WTC11 (cell line): Measurements from ENCODE around the gene XPO6. TPM values are rescaled to one million over a fixed set of nuclear protein-coding genes. Genes with fewer than 3 reads are reported as not detected.
"Not testable (repeated sequence)": the region's sequence is repeated elsewhere in the genome, so short reads cannot be mapped to it uniquely, and the experiment has no call there.

Source experiments
- ATAC-seq: fragments of 200-7000 bp; cut with Tn5 transposase; 2 replicates; pipeline ENCODE4 v1.10.0; 2021; ENCODE audit warnings: mild to moderate bottlenecking, moderate library complexity
- CTCF ChIA-PET: fragments of 300-600 bp; sonication (Branson Sonifier 250); formaldehyde crosslinking; loops from one replicate; lab custom pipeline; 2021; ENCODE audit warnings: antibody characterized with exemption; lab: Charles Lee
- POLR2A ChIA-PET: fragments of 350-600 bp; sonication (Branson Sonifier 250); formaldehyde crosslinking; loops from one replicate; lab custom pipeline; 2021; ENCODE audit warnings: antibody characterized with exemption; lab: Charles Lee
- DNase-seq: peaks from one replicate; pipeline ENCODE4 v3.0.0; 2021; ENCODE audit warnings: low spot score
- H3K27ac Mint-ChIP-seq: 2 replicates; pipeline ENCODE4 v1.8.0; 2021; ENCODE audit warnings: mixed read lengths
- H3K27me3 Mint-ChIP-seq: 2 replicates; pipeline ENCODE4 v1.8.0; 2021; ENCODE audit warnings: low read depth, mild to moderate bottlenecking, moderate library complexity, mixed read lengths
- H3K36me3 Mint-ChIP-seq: 2 replicates; pipeline ENCODE4 v1.8.0; 2021; ENCODE audit warnings: mixed read lengths
- H3K4me1 Mint-ChIP-seq: 2 replicates; pipeline ENCODE4 v1.8.0; 2022; ENCODE audit warnings: mixed read lengths
- H3K4me3 Mint-ChIP-seq: 2 replicates; pipeline ENCODE4 v1.8.0; 2021; ENCODE audit warnings: mild to moderate bottlenecking, moderate library complexity, mixed read lengths
- H3K9me3 Mint-ChIP-seq: 2 replicates; pipeline ENCODE4 v1.8.0; 2021; ENCODE audit warnings: mixed read lengths
- ELF4 ChIP-seq: sonication (generic); formaldehyde crosslinking; IDR thresholded peaks from 2 replicates; pipeline ENCODE4 v1.8.1; 2022; ENCODE audit warnings: low read depth, mild to moderate bottlenecking, moderate library complexity, missing genetic modification reagents
- ESRRA ChIP-seq: sonication (generic); formaldehyde crosslinking; IDR thresholded peaks from 2 replicates; pipeline ENCODE4 v1.8.1; 2022; ENCODE audit warnings: mild to moderate bottlenecking, missing genetic modification reagents, borderline replicate concordance
- MYBL2 ChIP-seq: sonication (generic); formaldehyde crosslinking; IDR thresholded peaks from 2 replicates; pipeline ENCODE4 v1.8.1; 2023; ENCODE audit warnings: mild to moderate bottlenecking, moderate library complexity, missing genetic modification reagents
- PRRX2 ChIP-seq: fragments of 250-450 bp; sonication (Bioruptor Pico); IDR thresholded peaks from 2 replicates; pipeline ENCODE4 v1.8.0; 2021; ENCODE audit warnings: mild to moderate bottlenecking
- TEAD1 ChIP-seq: sonication (generic); formaldehyde crosslinking; IDR thresholded peaks from 2 replicates; pipeline ENCODE4 v1.8.0; 2022; ENCODE audit warnings: mild to moderate bottlenecking, missing genetic modification reagents
- TP53 ChIP-seq: sonication (generic); formaldehyde crosslinking; IDR thresholded peaks from 2 replicates; pipeline ENCODE4 v1.8.1; 2023; ENCODE audit warnings: mild to moderate bottlenecking, missing genetic modification reagents
- total RNA-seq: library from RNA; stranded (reverse); gene quantifications from 3 replicates; pipeline ENCODE4 v1.2.3, GENCODE V29; 2021
- TF ChIP-seq, protein P1 (sequence below): sonication (generic); formaldehyde crosslinking; IDR thresholded peaks from 2 replicates; pipeline ENCODE4 v1.8.0; 2022; ENCODE audit warnings: mild to moderate bottlenecking, missing genetic modification reagents
- TF ChIP-seq, protein P2 (sequence below): sonication (generic); formaldehyde crosslinking; IDR thresholded peaks from 2 replicates; pipeline ENCODE4 v1.8.1; 2023; ENCODE audit warnings: mild to moderate bottlenecking, missing genetic modification reagents, moderate library complexity
- TF ChIP-seq, protein P3 (sequence below): sonication (generic); formaldehyde crosslinking; conservative IDR thresholded peaks from 2 replicates; pipeline ENCODE4 v1.8.1; 2022; ENCODE audit warnings: mild to moderate bottlenecking, missing genetic modification reagents
- TF ChIP-seq, protein P4 (sequence below): sonication (generic); formaldehyde crosslinking; IDR thresholded peaks from 2 replicates; pipeline ENCODE4 v1.8.0; 2022; ENCODE audit warnings: mild to moderate bottlenecking, missing genetic modification reagents
- TF ChIP-seq, protein P5 (sequence below): fragments of 250-450 bp; sonication (Bioruptor Pico); IDR thresholded peaks from 2 replicates; pipeline ENCODE4 v2.1.2; 2022; ENCODE audit warnings: mild to moderate bottlenecking, moderate library complexity
- TF ChIP-seq, protein P6 (sequence below): sonication (generic); formaldehyde crosslinking; IDR thresholded peaks from 2 replicates; pipeline ENCODE4 v1.8.1; 2023; ENCODE audit warnings: mild to moderate bottlenecking, missing genetic modification reagents, borderline replicate concordance
- TF ChIP-seq, protein P7 (sequence below): sonication (generic); formaldehyde crosslinking; IDR thresholded peaks from 2 replicates; pipeline ENCODE4 v1.8.1; 2022; ENCODE audit warnings: mild to moderate bottlenecking, missing genetic modification reagents, moderate library complexity, borderline replicate concordance

Gene XPO6
- total RNA-seq, 1 experiment from 2014 or later: 160 TPM

DNA sequence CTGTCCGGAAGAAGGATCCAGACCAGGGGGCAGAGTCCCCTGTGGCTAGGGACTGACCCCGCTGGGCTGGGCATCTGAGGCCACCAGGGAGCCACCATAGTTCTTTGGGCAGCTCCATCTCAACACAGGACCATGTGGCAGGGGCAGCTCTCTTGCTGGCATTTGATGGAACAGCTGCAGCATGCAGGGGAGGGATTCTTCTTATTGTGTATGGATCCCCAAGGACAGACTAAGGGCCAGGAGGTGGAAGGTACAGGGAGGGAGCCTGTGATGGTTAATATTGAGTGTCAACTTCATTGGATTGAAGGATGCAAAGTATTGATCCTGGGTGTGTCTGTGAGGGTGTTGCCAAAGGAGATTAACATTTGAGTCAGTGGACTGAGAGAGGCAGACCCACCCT lies 37.7 kb upstream of the XPO6 start:
- DNase-seq, H3K9me3 Mint-ChIP-seq, POLR2A ChIA-PET, H3K27me3 Mint-ChIP-seq, ATAC-seq, H3K27ac Mint-ChIP-seq, CTCF ChIA-PET, H3K36me3 Mint-ChIP-seq, H3K4me3 Mint-ChIP-seq: not testable (repeated sequence)
- H3K4me1 Mint-ChIP-seq: peaks cover 31% of the 10 kb centered on the region

DNA sequence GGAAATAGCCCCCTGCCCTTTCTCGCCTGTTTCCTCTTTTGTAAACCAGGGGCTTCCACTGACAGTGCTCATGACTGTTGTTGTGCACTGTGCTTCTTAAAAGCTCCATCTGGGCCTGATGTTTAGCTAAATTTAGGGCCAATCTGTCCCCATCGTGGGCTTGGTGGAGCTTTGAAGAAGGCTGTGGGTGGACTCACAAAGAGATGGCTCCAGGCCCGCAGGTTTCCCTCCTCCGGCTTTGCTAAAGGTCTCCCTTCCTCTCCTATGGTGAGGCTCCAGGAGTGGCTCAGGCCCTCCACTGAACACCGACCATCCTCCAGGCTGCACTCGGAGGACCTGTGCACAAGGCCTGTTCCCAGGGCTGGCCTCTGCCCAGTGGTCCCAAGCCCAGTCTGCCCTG lies 30.2 kb upstream of the XPO6 start:
- Mint-ChIP-seq H3K36me3 (peaks cover 2% of the 10 kb centered on the region; the same call in 1 of the 2 replicates), H3K9me3 (peaks cover 15% of the 10 kb centered on the region), H3K4me3 (no peak overlapping the region), H3K27me3 (peaks cover 7% of the 10 kb centered on the region), H3K27ac (no peak overlapping the region), H3K4me1 (no peaks in the 10 kb centered on the region)
- TF ChIP-seq, protein P1, sequence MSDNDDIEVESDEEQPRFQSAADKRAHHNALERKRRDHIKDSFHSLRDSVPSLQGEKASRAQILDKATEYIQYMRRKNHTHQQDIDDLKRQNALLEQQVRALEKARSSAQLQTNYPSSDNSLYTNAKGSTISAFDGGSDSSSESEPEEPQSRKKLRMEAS (CRISPR knock-in tag): no peak
- CTCF ChIA-PET: interaction anchor here (1.7 kb wide), 1 partner anchor 80 kb away, joined by 5 read pairs; no protein-coding TSS in a partner anchor
- DNase-seq (no peak), ATAC-seq (no peak)
- POLR2A ChIA-PET: no interaction called here

DNA sequence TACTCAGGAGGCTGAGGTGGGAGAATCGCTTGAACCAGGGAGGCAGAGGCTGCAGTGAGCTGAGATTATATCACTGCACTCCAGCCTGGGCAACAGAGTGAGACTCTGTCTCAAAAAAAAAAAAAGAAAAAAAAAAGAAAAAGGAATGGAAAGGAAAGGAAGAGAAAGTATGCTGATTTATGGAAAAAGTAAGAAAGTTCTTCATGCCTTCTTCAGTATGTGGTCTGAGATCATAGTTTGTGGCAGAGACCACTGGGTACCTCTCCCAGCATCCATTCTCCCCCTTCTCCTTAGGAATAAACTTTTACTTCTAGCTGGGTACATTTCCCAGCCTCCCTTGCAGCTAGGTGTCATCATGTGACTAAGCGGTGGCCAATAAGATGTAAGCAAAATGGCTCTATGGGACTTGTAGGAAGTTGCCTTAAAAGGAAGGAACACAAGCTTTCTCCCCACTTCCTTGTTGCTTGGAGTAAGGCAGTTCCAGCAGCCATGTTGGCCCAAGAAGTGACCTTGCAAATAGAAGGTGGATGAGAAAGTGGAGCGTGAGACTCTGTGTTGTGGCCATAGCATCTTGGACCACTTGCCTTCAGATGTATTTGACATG lies 26.1 kb upstream of the XPO6 start:
- ATAC-seq (no peak), DNase-seq (no peak)
- Mint-ChIP-seq H3K36me3 (peaks cover 2% of the 10 kb centered on the region; the same call in 1 of the 2 replicates), H3K27me3 (peaks cover 7% of the 10 kb centered on the region), H3K9me3 (peaks cover 26% of the 10 kb centered on the region), H3K4me1 (no peaks in the 10 kb centered on the region), H3K27ac (no peak overlapping the region), H3K4me3 (no peak overlapping the region)
- CTCF ChIA-PET: interaction anchor here (0.6 to 1.4 kb wide), 3 partner anchors 20 to 40 kb away, joined by 3 read pairs; no protein-coding TSS in a partner anchor
- TF ChIP-seq, protein P2, sequence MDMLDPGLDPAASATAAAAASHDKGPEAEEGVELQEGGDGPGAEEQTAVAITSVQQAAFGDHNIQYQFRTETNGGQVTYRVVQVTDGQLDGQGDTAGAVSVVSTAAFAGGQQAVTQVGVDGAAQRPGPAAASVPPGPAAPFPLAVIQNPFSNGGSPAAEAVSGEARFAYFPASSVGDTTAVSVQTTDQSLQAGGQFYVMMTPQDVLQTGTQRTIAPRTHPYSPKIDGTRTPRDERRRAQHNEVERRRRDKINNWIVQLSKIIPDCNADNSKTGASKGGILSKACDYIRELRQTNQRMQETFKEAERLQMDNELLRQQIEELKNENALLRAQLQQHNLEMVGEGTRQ: peak; percentile 70
- TF ChIP-seq ELF4 (CRISPR knock-in tag) (no peak), ESRRA (CRISPR knock-in tag) (no peak)
- TF ChIP-seq, protein P3, sequence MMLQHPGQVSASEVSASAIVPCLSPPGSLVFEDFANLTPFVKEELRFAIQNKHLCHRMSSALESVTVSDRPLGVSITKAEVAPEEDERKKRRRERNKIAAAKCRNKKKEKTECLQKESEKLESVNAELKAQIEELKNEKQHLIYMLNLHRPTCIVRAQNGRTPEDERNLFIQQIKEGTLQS (CRISPR knock-in tag): no peak
- TF ChIP-seq, protein P4, sequence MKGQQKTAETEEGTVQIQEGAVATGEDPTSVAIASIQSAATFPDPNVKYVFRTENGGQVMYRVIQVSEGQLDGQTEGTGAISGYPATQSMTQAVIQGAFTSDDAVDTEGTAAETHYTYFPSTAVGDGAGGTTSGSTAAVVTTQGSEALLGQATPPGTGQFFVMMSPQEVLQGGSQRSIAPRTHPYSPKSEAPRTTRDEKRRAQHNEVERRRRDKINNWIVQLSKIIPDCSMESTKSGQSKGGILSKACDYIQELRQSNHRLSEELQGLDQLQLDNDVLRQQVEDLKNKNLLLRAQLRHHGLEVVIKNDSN (CRISPR knock-in tag): peak; percentile 58; the same call in 1 of the 2 replicates
- POLR2A ChIA-PET: no interaction called here

DNA sequence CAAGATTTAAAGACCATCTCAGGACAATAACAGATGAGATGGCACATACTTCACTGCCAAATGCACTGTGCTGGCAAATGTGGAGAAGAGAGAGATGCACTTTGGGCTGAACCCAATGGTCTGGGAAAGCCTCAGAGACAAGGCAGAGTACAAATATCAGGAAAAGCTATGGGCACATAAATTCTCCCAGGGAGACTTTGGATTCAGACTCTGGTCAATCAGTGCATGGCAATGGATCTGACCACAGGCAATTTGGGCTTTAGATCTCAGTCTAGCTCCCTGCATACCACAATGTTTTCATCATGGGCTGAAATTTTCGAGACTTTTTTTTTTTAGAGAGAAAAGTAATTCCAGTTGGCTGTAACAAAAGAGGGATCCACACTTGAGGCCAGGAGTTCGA lies 20.0 kb upstream of the XPO6 start:
- ChIA-PET POLR2A (no interaction called here), CTCF (interaction anchor here (0.6 kb wide), 1 partner anchor 85 kb away, joined by 3 read pairs; no protein-coding TSS in a partner anchor)
- no peak overlapping the region for H3K27ac Mint-ChIP-seq
- no peak overlapping the region for H3K4me3 Mint-ChIP-seq
- DNase-seq (no peak), ATAC-seq (no peak)
- no peaks in the 10 kb centered on the region for H3K27me3 Mint-ChIP-seq
- no peaks in the 10 kb centered on the region for H3K4me1 Mint-ChIP-seq
- TF ChIP-seq TEAD1 (no peak), MYBL2 (CRISPR knock-in tag) (no peak), ELF4 (CRISPR knock-in tag) (no peak), PRRX2 (CRISPR knock-in tag) (no peak), TP53 (CRISPR knock-in tag) (no peak)
- TF ChIP-seq, protein P5, sequence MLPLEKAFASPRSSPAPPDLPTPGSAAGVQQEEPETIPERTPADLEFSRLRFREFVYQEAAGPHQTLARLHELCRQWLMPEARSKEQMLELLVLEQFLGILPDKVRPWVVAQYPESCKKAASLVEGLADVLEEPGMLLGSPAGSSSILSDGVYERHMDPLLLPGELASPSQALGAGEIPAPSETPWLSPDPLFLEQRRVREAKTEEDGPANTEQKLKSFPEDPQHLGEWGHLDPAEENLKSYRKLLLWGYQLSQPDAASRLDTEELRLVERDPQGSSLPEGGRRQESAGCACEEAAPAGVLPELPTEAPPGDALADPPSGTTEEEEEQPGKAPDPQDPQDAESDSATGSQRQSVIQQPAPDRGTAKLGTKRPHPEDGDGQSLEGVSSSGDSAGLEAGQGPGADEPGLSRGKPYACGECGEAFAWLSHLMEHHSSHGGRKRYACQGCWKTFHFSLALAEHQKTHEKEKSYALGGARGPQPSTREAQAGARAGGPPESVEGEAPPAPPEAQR (CRISPR knock-in tag): no peak
- TF ChIP-seq, protein P6, sequence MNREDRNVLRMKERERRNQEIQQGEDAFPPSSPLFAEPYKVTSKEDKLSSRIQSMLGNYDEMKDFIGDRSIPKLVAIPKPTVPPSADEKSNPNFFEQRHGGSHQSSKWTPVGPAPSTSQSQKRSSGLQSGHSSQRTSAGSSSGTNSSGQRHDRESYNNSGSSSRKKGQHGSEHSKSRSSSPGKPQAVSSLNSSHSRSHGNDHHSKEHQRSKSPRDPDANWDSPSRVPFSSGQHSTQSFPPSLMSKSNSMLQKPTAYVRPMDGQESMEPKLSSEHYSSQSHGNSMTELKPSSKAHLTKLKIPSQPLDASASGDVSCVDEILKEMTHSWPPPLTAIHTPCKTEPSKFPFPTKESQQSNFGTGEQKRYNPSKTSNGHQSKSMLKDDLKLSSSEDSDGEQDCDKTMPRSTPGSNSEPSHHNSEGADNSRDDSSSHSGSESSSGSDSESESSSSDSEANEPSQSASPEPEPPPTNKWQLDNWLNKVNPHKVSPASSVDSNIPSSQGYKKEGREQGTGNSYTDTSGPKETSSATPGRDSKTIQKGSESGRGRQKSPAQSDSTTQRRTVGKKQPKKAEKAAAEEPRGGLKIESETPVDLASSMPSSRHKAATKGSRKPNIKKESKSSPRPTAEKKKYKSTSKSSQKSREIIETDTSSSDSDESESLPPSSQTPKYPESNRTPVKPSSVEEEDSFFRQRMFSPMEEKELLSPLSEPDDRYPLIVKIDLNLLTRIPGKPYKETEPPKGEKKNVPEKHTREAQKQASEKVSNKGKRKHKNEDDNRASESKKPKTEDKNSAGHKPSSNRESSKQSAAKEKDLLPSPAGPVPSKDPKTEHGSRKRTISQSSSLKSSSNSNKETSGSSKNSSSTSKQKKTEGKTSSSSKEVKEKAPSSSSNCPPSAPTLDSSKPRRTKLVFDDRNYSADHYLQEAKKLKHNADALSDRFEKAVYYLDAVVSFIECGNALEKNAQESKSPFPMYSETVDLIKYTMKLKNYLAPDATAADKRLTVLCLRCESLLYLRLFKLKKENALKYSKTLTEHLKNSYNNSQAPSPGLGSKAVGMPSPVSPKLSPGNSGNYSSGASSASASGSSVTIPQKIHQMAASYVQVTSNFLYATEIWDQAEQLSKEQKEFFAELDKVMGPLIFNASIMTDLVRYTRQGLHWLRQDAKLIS (CRISPR knock-in tag): no peak
- TF ChIP-seq, protein P7, sequence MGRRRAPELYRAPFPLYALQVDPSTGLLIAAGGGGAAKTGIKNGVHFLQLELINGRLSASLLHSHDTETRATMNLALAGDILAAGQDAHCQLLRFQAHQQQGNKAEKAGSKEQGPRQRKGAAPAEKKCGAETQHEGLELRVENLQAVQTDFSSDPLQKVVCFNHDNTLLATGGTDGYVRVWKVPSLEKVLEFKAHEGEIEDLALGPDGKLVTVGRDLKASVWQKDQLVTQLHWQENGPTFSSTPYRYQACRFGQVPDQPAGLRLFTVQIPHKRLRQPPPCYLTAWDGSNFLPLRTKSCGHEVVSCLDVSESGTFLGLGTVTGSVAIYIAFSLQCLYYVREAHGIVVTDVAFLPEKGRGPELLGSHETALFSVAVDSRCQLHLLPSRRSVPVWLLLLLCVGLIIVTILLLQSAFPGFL: no peak
- H3K9me3 Mint-ChIP-seq: peaks cover 9% of the 10 kb centered on the region
- H3K36me3 Mint-ChIP-seq: no peaks in the 10 kb centered on the region
